GM18520 (cell line): Measurements from ENCODE around the gene PIK3CD.
"Not testable (repeated sequence)": the region's sequence is repeated elsewhere in the genome, so short reads cannot be mapped to it uniquely, and the experiment has no call there.

Source experiments
- ATAC-seq: cut with Tn5 transposase; IDR thresholded peaks from one replicate; pipeline ENCODE4 v1.9.1; 2021; ENCODE audit not compliant: unreplicated experiment

The PIK3CD gene

DNA sequence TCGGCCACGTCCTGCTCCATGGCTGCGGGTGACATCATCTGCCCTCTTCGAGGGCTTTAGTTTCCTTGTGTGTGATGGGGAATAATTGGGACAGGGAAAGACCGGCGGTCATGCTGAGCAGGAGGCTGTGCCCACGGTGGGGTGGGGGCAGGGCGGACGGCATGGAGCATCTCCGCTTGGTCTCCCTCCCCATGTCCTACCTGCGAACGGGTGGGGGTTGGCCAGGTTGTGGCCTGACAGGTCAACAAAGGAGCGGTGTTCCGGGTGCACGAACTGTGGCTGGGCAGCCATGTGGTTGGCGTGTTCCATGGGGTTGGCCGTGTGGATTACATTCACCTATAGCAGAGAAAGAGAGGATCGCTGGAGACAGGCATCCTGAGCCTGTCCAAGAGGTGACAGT is 80.0 kb downstream of the PIK3CD start:
- no peak for ATAC-seq

DNA sequence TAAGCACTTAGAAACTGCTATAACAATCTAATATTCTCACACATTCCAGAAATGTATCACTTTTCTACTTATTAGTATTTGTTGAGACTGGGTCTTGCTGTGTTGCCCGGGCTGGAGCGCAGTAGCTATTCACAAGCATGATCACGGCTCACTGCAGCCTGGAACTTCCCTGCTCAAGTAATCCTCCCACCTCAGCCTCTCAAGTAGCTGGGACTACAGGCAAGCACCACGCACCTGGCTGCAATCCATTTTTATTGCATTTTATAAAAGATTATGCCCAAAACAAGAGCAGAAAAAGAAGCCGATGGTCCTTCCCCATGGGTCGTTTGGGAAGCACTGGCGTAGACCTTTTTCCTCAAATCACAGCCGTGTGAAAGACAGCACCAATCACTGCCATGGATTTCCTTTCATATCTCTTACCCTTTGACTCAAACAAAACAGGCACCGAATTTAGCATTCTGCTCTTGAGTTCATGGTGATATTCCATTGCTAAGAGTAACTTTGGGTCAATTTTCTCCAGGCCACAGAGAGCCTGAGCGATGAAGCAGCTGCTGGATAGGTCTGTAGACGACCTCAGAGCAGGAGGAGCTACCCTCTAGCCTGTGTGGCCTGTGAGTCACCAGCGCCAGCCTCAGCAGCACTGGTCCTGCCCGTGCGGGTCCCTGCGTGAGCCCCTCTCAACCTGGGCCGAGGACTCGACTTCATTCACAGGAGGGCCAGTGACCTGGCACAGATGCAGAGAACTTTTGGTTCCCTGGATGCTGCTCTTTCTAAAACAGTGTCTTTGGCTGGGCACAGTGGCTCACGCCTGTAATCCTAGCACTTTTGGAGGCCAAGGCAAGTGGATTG is 80.8 kb downstream of the PIK3CD start:
- no peak for ATAC-seq

DNA sequence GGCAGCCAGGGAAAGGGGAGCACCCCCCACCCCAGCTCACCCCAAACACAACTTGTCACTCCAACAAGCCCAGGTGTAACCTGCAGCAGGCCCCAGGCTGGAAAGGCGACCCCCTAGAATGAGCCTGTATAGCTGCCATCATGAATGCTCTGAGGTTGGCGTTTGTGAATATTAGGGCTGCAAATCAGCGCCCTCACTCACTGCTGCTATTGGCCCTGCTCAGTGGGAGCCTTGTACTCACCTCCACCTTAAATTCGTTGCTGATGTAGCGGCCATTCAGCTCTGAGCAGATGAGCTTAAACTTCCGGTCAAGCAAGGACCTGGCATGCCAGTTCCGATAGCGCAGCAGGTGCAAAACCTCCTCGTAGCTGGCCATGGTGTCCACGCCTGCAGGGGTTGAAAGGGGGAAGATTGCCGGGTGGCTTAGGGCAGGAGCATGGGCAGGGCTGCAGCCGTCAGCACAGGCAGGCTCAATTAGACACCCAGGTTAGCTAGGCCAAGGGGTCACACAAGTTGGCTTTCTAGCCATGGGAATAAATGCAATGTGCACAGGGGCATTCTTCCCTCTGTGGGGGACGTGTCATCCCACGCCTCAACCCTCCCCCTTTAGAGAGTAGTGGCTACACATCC is 81.7 kb downstream of the PIK3CD start:
- no peak for ATAC-seq

- no peak for ATAC-seq
These were observed 84.3 kb downstream of the PIK3CD start for GRCh38 chr1:9735800-9736199.

GRCh38 chr1:9736241-9736640 is 84.7 kb downstream of the PIK3CD start:
- no peak for ATAC-seq

DNA sequence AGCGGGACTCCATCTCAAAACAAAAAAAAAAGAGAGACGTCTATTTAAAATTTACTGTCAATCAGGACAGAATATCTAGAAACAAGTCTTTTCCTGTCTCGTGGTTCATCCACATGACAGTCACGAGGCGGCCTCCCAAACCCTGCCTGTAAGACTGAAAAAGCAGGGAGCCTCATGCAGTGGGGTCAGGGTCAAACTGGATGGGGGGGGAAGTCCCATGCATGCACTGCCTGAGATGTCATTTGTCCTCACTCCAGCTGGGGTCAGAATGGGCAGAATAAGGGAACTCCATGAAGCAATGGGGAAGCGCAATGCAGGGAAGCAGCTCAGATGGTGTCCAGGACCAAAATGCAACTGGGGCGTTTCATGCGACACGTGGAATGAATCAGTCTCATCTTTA is 85.5 kb downstream of the PIK3CD start:
- ATAC-seq = no peak

- ATAC-seq = no peak
These were observed 86.1 kb downstream of the PIK3CD start for GRCh38 chr1:9737671-9738070.

- no peak for ATAC-seq
These were observed 92.7 kb downstream of the PIK3CD start for GRCh38 chr1:9744106-9744799.

- no peak for ATAC-seq
These were observed 94.7 kb downstream of the PIK3CD start for GRCh38 chr1:9746211-9746610.

- ATAC-seq = no peak
These were observed 95.1 kb downstream of the PIK3CD start for GRCh38 chr1:9746651-9747050.

DNA sequence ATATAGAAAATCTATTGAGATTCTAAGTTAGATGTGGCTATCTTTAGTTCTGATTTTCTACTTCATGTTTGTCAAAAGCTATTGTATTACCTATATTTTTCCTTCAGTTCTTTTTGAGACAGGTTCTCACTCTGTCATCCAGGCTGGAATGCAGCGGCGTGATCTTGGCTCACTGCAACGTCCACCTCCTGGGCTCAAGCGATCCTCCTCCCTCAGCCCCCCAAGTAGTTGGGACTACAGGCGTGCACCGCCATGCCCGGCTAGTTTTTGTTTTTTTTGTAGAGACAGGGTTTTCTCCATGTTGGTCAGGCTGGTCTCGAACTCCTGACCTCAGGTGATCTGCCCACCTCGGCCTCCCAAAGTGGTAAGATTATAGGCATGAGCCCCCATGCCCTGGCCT is 96.9 kb downstream of the PIK3CD start:
- not testable (repeated sequence) for ATAC-seq

DNA sequence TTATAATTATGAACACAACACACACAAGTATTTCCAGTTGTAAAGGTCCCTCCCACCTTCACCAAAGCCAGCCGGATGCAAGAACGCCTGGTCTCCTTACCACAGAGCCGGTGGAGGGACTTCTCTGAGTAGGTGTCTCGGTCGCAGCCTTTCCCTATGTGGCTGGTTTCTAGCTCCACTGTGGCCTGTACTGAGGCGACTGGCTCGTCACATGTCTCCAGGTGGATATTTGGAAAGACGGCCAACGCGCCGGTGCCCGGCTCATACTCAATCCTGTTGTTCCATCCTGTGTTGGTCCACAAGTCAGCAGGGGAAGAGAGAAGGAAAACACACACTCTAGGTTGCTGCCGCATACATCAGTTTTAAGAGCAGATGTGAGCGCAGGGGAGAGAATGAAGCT is 97.8 kb downstream of the PIK3CD start:
- no peak for ATAC-seq

GRCh38 chr1:9751971-9752370 is 100.4 kb downstream of the PIK3CD start:
- no peak for ATAC-seq

DNA sequence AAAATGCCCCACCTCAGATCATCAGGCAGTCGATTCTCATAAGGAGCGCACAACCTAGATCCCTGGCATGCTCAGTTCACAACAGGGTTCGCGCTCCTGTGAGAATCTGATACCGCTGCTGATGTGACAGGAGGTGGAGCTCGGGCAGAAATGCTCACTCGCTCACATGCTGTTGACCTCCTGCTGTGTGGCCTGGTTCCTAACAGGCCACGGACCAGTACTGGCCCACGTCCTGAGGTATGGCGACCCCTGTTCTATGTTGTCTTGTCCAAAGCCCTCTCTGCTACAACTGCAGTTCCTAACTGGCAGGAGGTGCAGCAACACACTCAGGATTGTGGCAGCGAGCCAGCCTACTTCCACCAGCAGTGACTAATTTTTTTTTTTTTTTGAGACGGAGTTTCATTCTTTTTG is 101.6 kb downstream of the PIK3CD start:
- no peak for ATAC-seq

GRCh38 chr1:9755441-9755995 is 104.0 kb downstream of the PIK3CD start:
- ATAC-seq = no peak

GRCh38 chr1:9758559-9759121 is 107.1 kb downstream of the PIK3CD start:
- ATAC-seq = no peak

DNA sequence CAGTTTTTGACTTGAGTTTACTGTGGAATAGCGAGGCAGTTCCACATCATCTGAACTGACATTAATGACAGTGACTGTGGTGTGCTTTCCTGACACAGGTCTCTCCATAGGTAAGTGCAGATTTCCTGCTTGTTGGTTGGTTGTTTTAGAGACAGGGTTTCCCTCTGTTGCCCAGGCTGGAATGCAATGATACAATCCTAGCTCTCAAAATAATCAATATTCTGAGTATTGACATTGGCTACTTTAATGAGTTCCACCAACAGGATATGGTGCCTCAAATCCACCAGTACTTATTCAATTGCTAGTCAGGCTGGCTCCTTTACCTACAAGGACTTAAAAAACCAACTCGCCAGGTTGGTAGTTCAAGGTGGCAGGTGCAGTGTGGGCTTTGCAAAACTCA is 108.4 kb downstream of the PIK3CD start:
- ATAC-seq = no peak

- no peak for ATAC-seq
These were observed 109.3 kb downstream of the PIK3CD start for GRCh38 chr1:9760824-9761223.

GRCh38 chr1:9761855-9762254 is 110.3 kb downstream of the PIK3CD start:
- ATAC-seq = no peak

DNA sequence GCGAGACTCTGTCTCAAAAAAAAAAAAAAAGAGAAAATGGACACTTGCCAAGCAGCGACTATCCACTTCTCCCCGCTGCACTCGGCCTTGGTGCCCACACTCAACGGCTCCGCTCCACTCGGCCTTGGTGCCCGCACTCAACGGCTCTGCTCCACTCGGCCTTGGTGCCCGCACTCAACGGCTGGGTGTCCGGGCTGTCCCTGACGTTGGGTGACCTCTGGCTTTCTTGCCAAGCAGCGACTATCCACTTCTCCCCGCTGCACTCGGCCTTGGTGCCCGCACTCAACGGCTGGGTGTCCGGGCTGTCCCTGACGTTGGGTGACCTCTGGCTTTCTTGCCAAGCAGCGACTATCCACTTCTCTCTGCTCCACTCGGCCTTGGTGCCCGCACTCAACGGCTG is 110.9 kb downstream of the PIK3CD start:
- not testable (repeated sequence) for ATAC-seq

DNA sequence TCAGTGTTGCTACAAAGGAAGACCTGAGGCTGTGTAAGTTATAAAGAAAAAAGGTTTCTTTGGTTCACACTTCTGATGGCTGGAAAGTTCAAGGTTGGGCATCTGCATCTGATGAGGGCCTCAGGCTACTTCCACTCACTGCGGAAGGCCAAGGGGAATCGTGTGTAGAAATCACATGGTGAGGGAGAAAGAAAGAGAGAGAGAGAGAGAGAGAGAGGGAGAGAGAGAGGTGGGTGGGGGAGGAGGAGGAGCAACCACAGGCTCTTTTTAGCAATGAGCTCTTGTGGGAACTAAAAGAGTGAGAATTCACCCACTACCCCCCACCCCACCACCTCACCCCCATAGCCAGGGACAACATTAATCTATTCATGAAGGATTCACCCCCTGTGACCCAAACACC is 112.4 kb downstream of the PIK3CD start:
- ATAC-seq = no peak
